ENCODE results near the gene TAS1R2.

The TAS1R2 gene

GRCh38 chr1:18819203-18819602 is 40.3 kb downstream of the TAS1R2 start:
- no peak for DNase-seq

DNA sequence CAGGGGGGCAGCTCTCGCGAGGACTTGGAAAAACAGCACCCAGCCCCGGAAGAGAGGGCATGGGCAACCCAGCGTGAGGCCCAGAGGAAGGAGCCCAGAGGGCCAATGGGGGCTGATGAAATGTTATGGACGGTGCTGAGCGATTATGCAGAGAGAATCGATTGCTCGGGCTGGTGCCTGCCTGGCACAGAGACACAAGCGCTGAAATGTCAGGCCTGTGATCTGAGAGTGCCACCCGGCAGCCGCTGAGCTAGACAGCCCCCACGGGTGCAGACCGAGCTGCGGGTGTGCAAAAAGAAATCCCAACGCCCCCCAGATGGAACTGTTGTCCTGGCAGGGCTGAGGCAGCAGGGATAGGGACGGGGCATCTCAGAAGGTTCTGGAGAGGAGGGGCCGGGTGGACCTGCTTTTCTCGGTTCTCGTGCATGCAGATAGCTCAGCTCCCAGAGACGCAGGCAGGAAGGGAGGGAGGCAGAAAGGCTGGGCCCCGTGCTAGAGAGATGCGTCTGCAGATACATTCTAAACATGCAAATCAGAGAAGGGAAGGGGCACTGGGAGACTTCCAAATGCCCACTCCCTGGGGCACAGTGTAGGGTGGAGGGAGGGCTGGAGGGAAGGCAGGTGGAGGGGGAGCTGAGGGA is 41.5 kb downstream of the TAS1R2 start:
- no peak for DNase-seq

DNA sequence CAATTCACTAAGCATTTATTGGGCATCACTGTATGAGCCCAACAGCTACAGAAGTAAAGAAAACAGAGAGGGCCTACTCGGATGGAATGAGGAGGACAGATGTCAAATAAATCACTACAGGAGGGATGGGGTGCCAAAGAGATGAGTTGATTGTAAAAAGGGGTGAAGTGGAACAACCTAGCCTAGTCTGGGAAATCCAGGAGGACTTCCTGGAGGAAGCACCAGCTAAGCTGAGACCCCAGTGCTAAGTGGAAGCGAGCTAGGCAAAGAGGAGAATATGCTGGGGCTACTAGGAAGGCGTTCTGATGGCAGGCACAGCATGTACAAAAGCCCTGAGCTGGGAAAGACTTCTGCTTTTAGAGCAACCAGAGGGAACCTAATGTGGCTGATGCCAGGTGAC is 42.1 kb downstream of the TAS1R2 start:
- DNase-seq, result no peak

DNA sequence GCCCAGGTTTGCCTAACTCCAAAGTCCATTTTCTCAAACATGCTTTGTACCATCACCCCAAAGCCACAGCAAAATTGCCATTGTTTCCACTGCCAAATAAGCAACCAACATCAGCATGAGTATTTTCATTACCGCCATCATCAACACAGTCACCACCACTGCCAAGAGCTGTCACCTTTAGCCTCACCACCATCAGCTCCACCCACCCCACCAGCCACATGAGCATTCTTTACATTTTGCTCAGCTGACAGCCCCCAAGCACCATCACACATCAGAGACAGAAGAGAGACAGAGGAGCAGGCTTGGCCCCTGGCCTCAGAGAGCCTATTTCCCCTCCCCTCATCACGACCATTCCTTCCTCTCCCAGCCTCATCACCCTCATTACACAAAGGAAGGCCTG is 42.7 kb downstream of the TAS1R2 start:
- no peak for DNase-seq

DNA sequence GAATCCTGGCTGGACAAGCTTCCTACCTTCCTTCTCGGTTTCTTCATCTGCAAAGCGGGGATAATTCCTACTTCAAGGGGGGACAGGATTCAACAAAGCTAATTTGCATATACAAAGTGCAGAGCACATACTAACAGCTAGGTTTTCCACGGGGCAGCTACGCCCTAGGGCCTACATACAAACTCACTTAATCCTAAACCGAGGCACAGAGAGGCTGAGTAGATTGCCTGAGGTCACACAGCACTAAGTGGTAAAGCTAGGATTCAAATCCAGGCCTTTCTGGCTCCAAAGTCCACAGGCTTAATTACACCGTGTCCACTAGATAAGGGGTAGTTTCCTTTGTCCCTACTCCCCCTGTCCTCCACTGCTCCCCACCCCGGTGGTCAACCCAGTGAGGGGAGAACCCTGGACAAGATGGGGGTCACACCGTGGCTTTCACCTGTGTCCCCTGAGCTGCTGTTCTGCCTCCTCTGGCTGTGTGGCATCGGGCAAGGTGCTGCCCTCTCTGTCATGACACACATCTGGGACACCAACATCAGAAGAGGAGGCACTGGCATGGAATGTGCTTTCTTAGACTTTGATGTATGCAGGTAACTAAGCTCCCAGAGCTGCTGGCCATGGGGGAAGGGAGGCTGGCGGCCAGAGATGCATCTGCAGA is 44.5 kb downstream of the TAS1R2 start:
- no peak for DNase-seq

DNA sequence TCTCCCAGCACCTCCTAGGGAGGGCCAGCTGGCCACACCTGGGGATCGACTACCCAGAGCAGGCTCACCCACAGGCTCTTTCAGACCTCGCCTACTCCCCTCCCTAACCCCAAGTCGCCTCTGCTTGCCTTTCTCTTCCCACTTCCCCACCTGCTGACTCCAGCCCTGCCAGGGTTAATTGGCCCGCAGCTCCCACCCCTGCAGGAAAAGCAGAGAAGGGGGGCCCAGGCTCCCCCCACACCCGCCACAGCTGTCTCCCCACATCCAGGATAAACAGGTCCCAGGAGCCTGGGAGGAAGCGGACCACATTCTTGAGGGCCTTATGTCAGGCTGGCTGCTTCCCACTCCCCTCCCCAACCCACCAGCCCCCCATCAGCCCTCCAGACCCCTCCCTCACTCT is 45.0 kb downstream of the TAS1R2 start:
- no peak for DNase-seq

GRCh38 chr1:18812453-18812939 is 47.0 kb downstream of the TAS1R2 start:
- DNase-seq, result no peak

DNA sequence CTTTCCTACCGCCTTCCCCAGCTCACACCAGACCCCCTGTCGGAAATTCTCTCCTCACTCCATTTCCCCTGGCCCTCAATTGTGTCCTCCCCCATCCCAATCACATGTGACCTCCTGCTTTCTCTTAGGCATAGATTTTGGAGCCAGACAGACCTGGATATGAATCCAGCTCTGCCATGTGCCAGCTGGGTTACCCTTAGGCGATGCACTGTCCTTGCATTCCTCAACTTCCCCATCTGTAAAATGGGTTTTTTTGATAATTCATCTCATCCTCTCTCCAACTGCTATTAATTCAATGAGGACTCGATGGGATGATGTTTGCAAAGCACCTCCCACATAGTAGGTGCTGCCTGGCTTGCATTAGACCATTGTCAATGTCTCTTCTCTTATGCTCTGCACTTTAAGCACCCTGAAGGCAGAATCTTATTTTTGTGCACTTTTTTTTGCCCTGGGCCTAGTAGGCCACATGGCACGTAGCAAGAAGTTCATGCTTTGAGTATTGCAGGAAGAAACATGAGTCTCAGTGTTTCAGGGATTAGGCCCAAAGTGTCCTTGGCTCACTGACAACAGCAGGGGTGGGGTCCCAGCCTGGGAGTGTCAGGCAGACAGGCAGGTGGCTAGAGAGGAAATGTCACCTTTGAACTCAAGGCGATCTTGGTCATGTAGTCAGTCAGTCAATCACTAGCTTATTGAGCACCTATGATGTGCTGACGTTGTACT is 47.6 kb downstream of the TAS1R2 start:
- no peak for DNase-seq

GRCh38 chr1:18809953-18810899 is 49.2 kb downstream of the TAS1R2 start:
- no peak for DNase-seq

GRCh38 chr1:18808550-18808949 is 50.9 kb downstream of the TAS1R2 start:
- no peak for DNase-seq

DNA sequence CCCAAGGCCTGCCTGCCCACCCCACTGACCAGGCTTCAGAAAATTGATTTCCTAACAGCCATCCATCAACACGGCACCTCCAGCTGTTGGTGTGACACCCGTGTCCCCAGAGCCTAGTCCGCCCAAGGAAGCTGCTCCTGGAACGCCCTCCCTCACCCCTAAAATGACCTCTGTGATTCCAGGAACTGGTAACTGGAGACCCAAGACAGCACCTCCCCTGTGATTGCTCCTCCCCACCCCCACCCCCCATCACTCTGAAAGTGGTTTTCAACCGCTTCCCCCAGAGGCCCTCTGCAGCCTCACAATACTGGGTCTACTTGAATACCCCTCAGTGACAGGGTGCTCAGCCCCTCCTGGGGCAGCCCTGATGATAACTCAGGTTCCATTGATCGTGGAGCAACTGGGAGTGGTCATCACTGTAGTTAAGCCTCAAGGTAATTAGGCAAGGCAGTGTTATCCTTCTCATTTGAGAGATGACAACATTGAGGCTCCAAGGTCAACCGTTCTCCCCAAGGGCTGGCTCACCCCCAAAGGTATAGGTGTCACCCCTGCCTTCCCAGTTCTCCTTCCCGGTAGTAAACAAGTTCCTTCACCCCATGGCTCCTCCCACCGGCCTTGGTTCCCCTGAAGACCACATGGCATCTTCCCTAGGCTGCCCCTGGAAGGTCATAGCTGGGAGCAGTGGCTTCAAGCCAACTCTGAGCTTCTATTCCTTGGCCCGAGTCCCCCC is 52.0 kb downstream of the TAS1R2 start:
- no peak for DNase-seq

- DNase-seq, result no peak
Measured at GRCh38 chr1:18805925-18806849, 53.3 kb downstream of the TAS1R2 start.

DNA sequence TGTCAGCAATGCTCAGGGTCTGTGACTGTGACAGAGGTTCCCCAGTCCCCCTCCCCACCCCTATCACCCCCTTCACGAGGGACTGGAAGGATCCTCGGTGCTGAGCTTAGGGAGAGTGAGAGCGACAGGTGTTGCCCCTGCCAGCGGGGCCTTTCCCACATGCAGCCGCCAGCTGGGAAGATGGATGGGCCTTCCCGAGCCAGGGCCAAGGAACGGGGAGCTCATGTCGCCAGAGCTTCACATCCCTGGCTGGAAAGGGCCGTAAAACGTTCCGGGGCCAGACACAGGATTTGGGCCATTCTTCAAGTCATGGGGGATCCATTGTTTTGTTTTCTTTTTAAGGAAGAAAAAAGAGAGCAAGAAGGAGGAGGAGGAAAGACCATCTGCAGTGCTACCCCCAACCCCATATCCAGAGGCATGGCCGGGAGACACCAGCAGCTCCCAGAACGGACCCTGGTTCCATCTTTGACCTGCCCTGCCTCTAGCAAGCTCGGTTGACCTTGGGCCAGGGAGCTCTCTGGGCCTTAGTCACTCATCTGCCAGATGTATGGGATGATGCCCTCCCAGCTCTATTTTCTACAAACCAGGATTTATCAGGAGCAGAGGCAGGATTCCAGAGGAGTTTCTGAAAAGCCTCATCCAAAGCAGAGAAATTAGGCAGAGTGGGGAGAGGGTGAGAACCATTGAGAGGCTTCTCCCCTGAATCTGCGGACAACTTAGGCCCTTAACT is 54.1 kb downstream of the TAS1R2 start:
- no peak for DNase-seq

DNA sequence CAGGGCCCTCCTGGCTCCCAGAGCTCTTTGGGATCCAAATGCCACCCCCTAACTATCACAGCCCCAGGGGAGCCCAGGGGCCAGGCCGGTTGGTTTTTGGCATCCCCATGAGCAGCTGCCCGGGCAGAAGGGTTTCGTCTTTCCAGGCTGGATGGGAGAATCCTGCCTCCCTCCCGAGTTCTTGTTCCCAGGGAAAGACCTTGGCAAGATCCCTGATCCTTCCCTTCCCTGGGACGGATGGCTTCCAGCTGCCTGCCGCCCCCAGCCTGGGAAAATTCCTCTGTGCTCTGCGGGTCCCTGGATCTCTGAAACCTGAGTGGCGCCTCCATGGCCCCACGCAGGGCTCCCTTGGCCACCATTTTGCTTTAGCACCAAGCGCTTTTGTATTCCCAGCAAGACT is 55.6 kb downstream of the TAS1R2 start:
- DNase-seq, result no peak

- no peak for DNase-seq
Measured at GRCh38 chr1:18803151-18803791, 56.2 kb downstream of the TAS1R2 start.

DNA sequence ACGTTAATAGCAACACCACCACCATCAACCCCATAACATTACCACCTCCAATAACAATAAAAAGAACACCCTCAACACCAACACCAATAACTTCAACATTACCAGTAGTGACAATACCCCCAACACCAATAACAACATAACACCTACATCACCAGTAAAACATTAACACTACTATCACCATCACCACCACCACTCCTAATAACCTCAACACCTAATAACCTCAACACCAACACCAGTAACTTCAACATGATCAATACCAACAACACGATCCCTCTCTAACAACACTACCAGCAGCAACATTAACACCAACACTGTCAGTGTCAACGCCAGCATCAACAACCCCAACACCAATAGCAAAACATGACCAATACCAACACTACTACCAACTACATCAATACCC is 57.2 kb downstream of the TAS1R2 start:
- DNase-seq, result no peak

- no peak for DNase-seq
Measured at GRCh38 chr1:18800258-18800657, 59.2 kb downstream of the TAS1R2 start.

DNA sequence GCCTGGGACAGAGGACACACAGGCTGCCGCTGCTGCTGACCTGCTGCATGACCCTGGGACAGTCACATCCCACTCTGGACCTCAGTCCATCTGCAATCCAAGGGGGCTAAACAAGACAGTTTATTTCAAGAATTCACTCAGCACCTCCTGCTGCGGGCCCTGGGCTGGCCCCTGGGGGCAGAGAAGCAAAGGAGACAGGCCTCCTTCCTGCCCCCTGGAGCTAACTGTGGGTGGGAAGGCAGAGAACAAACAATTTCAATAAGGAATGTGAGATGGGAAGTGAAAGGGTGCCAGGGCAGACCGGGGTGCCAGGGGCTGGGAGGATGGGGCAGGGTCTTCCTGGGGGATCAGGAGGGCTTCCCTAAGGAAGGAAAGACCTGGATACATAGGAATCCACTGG is 60.0 kb downstream of the TAS1R2 start:
- DNase-seq, result no peak

GRCh38 chr1:18798946-18799345 is 60.5 kb downstream of the TAS1R2 start:
- no peak for DNase-seq

- DNase-seq, result no peak
Measured at GRCh38 chr1:18798533-18798932, 60.9 kb downstream of the TAS1R2 start.
